Smooth muscle cell (in vitro differentiated cells): ENCODE measurements around the gene HDAC5. TPM values are rescaled to one million over a fixed set of nuclear protein-coding genes. Genes with fewer than 3 reads are reported as not detected.
"Not testable (repeated sequence)": the region's sequence is repeated elsewhere in the genome, so short reads cannot be mapped to it uniquely, and the experiment has no call there.

ENCODE experiments used
- DNase-seq: peaks from one replicate; lab custom pipeline; 2025; ENCODE audit not compliant: unreplicated experiment; lab: John Stamatoyannopoulos, UW
- H2AFZ ChIP-seq: fragments of 200-600 bp; sonication (generic); 2 replicates; pipeline ENCODE4 v1.6.0; 2016; ENCODE audit warnings: antibody characterized with exemption, low read depth, mild to moderate bottlenecking
- H3F3A ChIP-seq: fragments of 200-600 bp; sonication (generic); 2 replicates; pipeline ENCODE4 v1.6.0; 2017; ENCODE audit warnings: antibody characterized with exemption, low read depth
- H3K27ac ChIP-seq: fragments of 200-600 bp; sonication (generic); 2 replicates; pipeline ENCODE4 v1.5.1; 2016; ENCODE audit warnings: low read depth, mild to moderate bottlenecking
- H3K27me3 ChIP-seq: fragments of 200-600 bp; sonication (generic); 2 replicates; pipeline ENCODE4 v1.6.1; 2016; ENCODE audit warnings: low read depth, mild to moderate bottlenecking
- H3K36me3 ChIP-seq: fragments of 200-600 bp; sonication (generic); 2 replicates; pipeline ENCODE4 v1.5.1; 2016; ENCODE audit warnings: low read depth
- H3K4me1 ChIP-seq: fragments of 200-600 bp; sonication (generic); 2 replicates; pipeline ENCODE4 v1.5.1; 2016; ENCODE audit warnings: low read depth
- H3K4me2 ChIP-seq: fragments of 200-600 bp; sonication (generic); 2 replicates; pipeline ENCODE4 v1.6.0; 2016; ENCODE audit warnings: mild to moderate bottlenecking
- H3K4me3 ChIP-seq: fragments of 200-600 bp; sonication (generic); 2 replicates; pipeline ENCODE4 v1.5.1; 2016; ENCODE audit warnings: mild to moderate bottlenecking
- H3K79me2 ChIP-seq: fragments of 200-600 bp; sonication (generic); 2 replicates; pipeline ENCODE4 v1.6.0; 2016; ENCODE audit warnings: low read depth, mild to moderate bottlenecking
- H3K9ac ChIP-seq: fragments of 200-600 bp; sonication (generic); 2 replicates; pipeline ENCODE4 v1.6.0; 2016; ENCODE audit warnings: low read depth
- H3K9me3 ChIP-seq: fragments of 200-600 bp; sonication (generic); replicated peaks from 2 replicates; pipeline ENCODE4 v1.5.1; 2016; ENCODE audit warnings: low read depth
- H4K20me1 ChIP-seq: fragments of 200-600 bp; sonication (generic); 2 replicates; pipeline ENCODE4 v1.6.0; 2016; ENCODE audit warnings: low read depth
- whole genome bisulfite sequencing: methylation state at CpG from one replicate; pipeline ENCODE4 v1.1.7; 2016; ENCODE audit warnings: low lambda C conversion rate; 5-methylcytosine and 5-hydroxymethylcytosine counted together
- polyA plus RNA-seq: library from polyadenylated mRNA; unstranded; fragments of >200 nt; fragmentation: Nextera tagmentation; extraction: Ambion mirVana; gene quantifications from 2 replicates; pipeline ENCODE4 v1.2.1, GENCODE V29; 2016
- total RNA-seq: library from RNA; depleted of rRNA; stranded (reverse); fragments of >200 nt; gene quantifications from 2 replicates; pipeline ENCODE4 v1.2.3, GENCODE V29; 2014
- TF ChIP-seq, protein P1 (sequence below): fragments of 200-600 bp; sonication (generic); IDR thresholded peaks from 2 replicates; pipeline ENCODE4 v1.5.1; 2017; ENCODE audit warnings: borderline replicate concordance, mild to moderate bottlenecking, antibody characterized with exemption; ENCODE audit not compliant: insufficient read depth, poor library complexity, severe bottlenecking

Gene HDAC5
- total and polyA plus RNA-seq, 2 experiments from 2014 or later: 52.6 to 65.3 TPM

DNA sequence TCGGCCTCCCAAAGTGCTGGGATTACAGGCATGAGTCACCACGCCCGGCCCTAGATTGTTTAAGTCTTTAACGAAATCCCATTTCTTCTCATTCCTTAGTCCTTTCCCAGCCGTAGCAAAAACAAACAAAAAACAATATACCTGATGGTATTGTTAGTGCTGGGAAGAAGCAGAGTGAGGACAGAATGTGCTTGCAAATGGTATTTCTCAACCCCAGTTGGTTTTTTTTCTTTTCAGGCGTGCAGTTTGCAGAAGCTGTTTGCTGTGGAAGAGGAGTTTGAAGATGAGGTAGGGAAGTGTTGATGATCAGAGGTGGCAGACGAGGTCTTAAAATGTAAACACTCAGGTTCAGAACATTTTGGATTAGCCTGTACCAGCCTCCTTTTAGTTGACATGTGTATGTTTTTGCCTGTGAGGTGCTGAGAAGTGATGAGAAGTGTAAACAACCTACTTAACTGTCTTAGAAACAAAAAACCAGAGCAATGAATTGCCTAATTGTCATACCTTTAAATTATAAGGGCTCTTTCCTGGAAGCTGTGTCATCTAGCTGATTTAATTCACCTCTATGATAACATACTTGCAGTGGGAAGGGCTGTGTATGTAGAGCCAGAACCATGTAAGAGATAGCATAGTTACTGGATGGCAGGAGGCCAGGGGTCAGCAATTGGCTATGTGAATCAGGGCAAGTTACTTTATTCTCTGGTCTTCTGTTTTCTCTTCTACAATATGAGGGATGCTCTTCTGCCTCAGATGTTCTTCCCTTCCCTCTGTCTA is 21.7 kb upstream of the HDAC5 start:
- H3K4me1 ChIP-seq: peaks cover 4% of the 10 kb centered on the region
- 93% methylated on average over 7 of the region's 7 CpGs for WGBS
- no peak overlapping the region for H3K9ac ChIP-seq
- H2AFZ ChIP-seq: no peak overlapping the region
- H3F3A ChIP-seq: no peaks in the 10 kb centered on the region
- no peak overlapping the region for H3K4me2 ChIP-seq
- no peaks in the 10 kb centered on the region for H4K20me1 ChIP-seq
- TF ChIP-seq, protein P1, sequence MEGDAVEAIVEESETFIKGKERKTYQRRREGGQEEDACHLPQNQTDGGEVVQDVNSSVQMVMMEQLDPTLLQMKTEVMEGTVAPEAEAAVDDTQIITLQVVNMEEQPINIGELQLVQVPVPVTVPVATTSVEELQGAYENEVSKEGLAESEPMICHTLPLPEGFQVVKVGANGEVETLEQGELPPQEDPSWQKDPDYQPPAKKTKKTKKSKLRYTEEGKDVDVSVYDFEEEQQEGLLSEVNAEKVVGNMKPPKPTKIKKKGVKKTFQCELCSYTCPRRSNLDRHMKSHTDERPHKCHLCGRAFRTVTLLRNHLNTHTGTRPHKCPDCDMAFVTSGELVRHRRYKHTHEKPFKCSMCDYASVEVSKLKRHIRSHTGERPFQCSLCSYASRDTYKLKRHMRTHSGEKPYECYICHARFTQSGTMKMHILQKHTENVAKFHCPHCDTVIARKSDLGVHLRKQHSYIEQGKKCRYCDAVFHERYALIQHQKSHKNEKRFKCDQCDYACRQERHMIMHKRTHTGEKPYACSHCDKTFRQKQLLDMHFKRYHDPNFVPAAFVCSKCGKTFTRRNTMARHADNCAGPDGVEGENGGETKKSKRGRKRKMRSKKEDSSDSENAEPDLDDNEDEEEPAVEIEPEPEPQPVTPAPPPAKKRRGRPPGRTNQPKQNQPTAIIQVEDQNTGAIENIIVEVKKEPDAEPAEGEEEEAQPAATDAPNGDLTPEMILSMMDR: no peak
- no peaks in the 10 kb centered on the region for H3K27me3 ChIP-seq
- no peaks in the 10 kb centered on the region for H3K36me3 ChIP-seq
- H3K27ac ChIP-seq: no peak overlapping the region
- DNase-seq: no peak
- no peaks in the 10 kb centered on the region for H3K9me3 ChIP-seq
- no peak overlapping the region for H3K4me3 ChIP-seq
- no peaks in the 10 kb centered on the region for H3K79me2 ChIP-seq

DNA sequence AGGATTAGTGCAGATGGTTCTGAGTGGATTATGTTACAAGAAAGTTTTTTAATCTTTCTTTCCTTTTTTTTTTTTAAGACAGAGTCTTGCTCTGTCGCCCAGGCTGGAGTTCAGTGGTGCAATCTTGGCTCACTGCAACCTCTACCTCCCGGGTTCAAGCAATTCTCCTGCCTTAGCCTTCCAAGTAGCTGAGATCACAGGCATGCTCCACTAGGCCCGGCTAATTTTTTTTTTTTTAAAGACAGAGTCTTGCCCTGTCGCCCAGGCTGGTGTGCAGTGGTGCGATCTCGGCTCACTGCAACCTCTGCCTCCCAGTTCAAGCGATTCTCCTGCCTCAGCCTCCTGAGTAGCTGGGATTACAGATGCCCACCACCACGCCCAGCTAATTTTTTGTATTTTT is 20.5 kb upstream of the HDAC5 start:
- not testable (repeated sequence) for H3K4me2 ChIP-seq, H2AFZ ChIP-seq, H3K4me3 ChIP-seq, H3K36me3 ChIP-seq, H3K9ac ChIP-seq, H3K9me3 ChIP-seq, H4K20me1 ChIP-seq, H3F3A ChIP-seq, H3K27me3 ChIP-seq, H3K4me1 ChIP-seq, H3K27ac ChIP-seq, H3K79me2 ChIP-seq, DNase-seq
- WGBS: over 99% methylated on average over 8 of the region's 8 CpGs

DNA sequence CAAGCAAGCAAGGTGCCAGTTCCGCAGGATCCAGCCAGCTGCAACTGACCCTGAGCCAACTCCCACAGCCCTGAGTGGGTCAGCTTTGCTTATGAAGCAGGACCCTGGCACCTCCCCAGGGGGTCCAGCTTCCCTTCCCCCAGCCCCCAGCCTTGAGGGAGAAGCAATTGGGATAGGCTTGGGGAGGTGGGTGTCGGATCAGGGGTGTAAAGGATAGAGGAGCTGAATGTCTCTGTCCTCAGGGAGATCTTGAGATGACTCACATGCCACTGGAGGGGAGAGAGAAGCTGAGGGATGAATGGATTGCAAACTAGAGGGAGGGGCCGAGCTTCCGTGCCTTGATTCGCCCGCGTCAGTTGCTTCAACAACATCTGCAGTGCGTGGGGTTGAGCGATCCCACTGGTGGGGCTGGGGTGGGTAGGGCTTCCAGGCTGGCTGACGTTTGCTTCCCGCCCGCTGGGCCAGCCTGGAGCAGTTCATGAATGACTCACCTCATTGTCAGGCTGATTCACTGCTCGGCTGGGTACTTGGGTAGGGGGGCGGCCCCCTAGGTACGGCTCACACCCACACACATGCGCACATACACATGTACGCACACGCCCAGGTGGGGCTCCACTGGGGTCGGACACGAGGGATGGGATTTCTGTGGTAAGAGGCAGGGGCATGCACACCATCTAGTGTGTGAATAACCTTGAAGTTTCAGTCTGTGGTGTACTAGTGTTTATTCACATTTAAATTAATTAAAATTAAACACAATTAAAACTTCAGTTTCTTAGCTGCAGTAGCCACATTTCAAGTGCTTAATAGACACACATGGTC is 14.7 kb upstream of the HDAC5 start:
- peak overlapping the region; percentile 83 for H3K4me2 ChIP-seq
- no peaks in the 10 kb centered on the region for H3K79me2 ChIP-seq
- no peaks in the 10 kb centered on the region for H3K36me3 ChIP-seq
- peak overlapping the region; percentile 96 for H3K27ac ChIP-seq
- peaks cover 9% of the 10 kb centered on the region for H3K4me1 ChIP-seq
- H2AFZ ChIP-seq: peak overlapping the region; percentile 68
- H3K9ac ChIP-seq: peak overlapping the region; percentile 69
- TF ChIP-seq, protein P1: no peak
- 5% methylated on average over 20 of the region's 20 CpGs for WGBS
- H4K20me1 ChIP-seq: no peaks in the 10 kb centered on the region
- no peaks in the 10 kb centered on the region for H3F3A ChIP-seq
- no peaks in the 10 kb centered on the region for H3K27me3 ChIP-seq
- peak; percentile 86 for DNase-seq
- H3K4me3 ChIP-seq: peak overlapping the region; percentile 39
- H3K9me3 ChIP-seq: no peaks in the 10 kb centered on the region

DNA sequence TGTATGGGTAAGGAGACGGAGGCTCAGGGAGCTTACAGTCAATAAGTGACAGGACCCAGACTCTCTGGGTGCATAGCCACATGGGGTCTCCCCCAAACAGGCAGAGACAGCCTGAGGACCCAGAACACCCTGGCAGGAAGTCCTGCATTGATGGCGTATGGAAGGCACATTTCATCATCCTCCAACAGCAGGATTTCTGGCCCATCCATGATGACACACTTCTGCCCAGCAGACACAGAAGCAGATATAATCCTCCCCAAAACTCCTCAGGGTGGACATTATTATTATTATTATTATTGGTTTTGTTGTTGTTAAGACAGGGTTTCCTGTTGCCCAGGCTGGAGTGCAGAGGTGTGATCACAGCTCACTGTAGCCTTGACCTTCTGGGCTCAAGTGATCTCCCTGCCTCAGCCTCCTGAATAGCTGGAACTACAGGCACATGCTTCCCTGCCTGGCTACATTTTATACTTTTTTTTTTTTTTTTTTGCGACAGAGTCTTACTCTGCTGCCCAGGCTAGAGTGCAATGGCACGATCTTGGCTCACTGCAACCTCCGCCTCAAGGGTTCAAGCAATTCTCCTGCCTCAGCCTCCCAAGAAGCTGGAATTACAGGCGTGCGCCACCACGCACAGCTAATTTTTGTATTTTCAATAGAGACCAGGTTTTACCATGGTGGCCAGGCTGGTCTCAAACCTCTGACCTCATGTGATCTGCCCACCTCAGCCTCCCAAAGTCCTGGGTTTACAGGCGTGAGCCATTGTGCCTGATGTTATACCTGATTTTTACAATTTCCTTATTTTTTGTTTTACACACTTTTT is 11.5 kb upstream of the HDAC5 start:
- H3K4me1 ChIP-seq: peaks cover 5% of the 10 kb centered on the region
- WGBS: 94% methylated on average over 9 of the region's 9 CpGs
- no peak for DNase-seq
- H3K79me2 ChIP-seq: no peaks in the 10 kb centered on the region
- H3K27ac ChIP-seq: no peak overlapping the region
- TF ChIP-seq, protein P1: no peak
- no peak overlapping the region for H3K9ac ChIP-seq
- H3K36me3 ChIP-seq: no peaks in the 10 kb centered on the region
- H4K20me1 ChIP-seq: no peaks in the 10 kb centered on the region
- no peak overlapping the region for H3K4me3 ChIP-seq
- no peaks in the 10 kb centered on the region for H3K27me3 ChIP-seq
- no peak overlapping the region for H2AFZ ChIP-seq
- no peaks in the 10 kb centered on the region for H3F3A ChIP-seq
- no peak overlapping the region for H3K4me2 ChIP-seq
- no peaks in the 10 kb centered on the region for H3K9me3 ChIP-seq
